Measurements from ENCODE around the gene GAS7.

DNA sequence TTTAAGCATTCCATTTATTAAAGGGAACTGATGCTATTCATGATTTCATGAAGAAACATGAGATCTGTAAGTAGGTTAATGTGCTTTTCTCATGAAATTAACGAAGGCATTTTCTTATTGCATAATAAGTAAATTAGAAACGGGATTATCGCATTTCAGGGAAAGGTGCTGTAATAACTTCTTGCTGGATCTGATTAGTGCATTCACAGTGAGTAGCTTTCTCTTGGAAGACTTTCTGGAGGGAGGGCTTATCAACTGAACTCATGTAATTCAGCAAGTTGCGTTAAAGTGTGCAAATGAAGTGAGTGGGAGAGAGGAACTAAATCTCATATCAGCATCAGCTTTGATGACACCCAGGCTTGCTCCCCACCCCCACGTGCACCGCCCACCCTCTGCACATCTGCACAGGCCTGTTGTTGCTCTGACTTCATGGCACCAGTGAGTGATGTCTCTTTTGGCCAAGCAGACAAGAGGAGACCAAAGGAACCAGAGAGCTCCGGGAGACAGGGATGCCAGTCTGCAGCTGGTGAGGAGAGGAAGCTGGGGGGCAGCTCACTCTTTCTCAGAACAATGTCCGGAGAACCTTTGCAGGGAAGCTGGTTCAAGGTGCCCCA lies 26.3 kb upstream of the GAS7 start:
- TF ChIP-seq ZNF565 (CRISPR knock-in tag; conservative IDR thresholded peaks at IDR 0.05; ENCODE audit: low read depth): no peak
- no peak for TF ChIP-seq ZNF70 (CRISPR knock-in tag; IDR thresholded peaks at IDR 0.05)
- TF ChIP-seq ARNTL (CRISPR knock-in tag; IDR thresholded peaks at IDR 0.05; ENCODE audit: borderline replicate concordance, low read depth): no peak
- TF ChIP-seq, protein P1, sequence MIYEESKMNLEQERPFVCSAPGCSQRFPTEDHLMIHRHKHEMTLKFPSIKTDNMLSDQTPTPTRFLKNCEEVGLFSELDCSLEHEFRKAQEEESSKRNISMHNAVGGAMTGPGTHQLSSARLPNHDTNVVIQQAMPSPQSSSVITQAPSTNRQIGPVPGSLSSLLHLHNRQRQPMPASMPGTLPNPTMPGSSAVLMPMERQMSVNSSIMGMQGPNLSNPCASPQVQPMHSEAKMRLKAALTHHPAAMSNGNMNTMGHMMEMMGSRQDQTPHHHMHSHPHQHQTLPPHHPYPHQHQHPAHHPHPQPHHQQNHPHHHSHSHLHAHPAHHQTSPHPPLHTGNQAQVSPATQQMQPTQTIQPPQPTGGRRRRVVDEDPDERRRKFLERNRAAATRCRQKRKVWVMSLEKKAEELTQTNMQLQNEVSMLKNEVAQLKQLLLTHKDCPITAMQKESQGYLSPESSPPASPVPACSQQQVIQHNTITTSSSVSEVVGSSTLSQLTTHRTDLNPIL (CRISPR knock-in tag; IDR thresholded peaks at IDR 0.05; ENCODE audit: low read depth): no peak
- no peak for TF ChIP-seq ZFP30 (CRISPR knock-in tag; IDR thresholded peaks at IDR 0.05)
- TF ChIP-seq, protein P2, sequence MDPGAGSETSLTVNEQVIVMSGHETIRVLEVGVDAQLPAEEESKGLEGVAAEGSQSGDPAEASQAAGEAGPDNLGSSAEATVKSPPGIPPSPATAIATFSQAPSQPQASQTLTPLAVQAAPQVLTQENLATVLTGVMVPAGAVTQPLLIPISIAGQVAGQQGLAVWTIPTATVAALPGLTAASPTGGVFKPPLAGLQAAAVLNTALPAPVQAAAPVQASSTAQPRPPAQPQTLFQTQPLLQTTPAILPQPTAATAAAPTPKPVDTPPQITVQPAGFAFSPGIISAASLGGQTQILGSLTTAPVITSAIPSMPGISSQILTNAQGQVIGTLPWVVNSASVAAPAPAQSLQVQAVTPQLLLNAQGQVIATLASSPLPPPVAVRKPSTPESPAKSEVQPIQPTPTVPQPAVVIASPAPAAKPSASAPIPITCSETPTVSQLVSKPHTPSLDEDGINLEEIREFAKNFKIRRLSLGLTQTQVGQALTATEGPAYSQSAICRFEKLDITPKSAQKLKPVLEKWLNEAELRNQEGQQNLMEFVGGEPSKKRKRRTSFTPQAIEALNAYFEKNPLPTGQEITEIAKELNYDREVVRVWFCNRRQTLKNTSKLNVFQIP (CRISPR knock-in tag; IDR thresholded peaks at IDR 0.05; ENCODE audit: borderline replicate concordance, low read depth): no peak
- no peak for TF ChIP-seq RARB (CRISPR knock-in tag; IDR thresholded peaks at IDR 0.05)
